Measurements from ENCODE around the gene ATP8A2. TPM values are rescaled to one million over a fixed set of nuclear protein-coding genes. Genes with fewer than 3 reads are reported as not detected.

The ATP8A2 gene
- total and polyA plus RNA-seq, 9 of the 15 experiments (the other 6 are each of a cell fraction or from before 2014, with no cell fraction given), result under 0.01 to 0.33 (median 0.06) TPM; not detected in 4

- H3K4me2 ChIP-seq (ENCODE audit: insufficient read depth, low read length), result no peak overlapping the region
- no peak for ATAC-seq
- in situ Hi-C loops (cut with MboI), result no loop called here
- intact Hi-C loops (cut with micrococcal nuclease), result no loop called here
- no peaks in the 10 kb centered on the region for H3K4me1 ChIP-seq (replicated peaks in 1 of 2; ENCODE audit: control insufficient read depth in 2 of 2, insufficient read depth in 2 of 2, low read length in 2 of 2)
- POLR2A ChIA-PET, result no interaction called here
- no peaks in the 10 kb centered on the region for H3K36me3 ChIP-seq (ENCODE audit: control insufficient read depth, insufficient read depth, low read length)
- H3K79me2 ChIP-seq (ENCODE audit: control insufficient read depth, insufficient read depth, low read length), result no peaks in the 10 kb centered on the region
- H4K20me1 ChIP-seq (replicated peaks; ENCODE audit: control insufficient read depth, insufficient read depth, low read length), result no peaks in the 10 kb centered on the region
- CTCF ChIA-PET (ENCODE audit: low intra/inter-chr PET ratio), result no interaction called here
- H3K4me3 ChIP-seq, result no peak overlapping the region
- H3K27ac ChIP-seq (ENCODE audit: extremely low read depth, low read depth, low read length), result no peak overlapping the region
- BruUV-seq (replicated peaks), result no TSS peak
- DNase-seq (ENCODE audit: extremely low read depth in 1 of 4, low spot score in 3 of 4), result no peak
- TF ChIP-seq ATF2 (CRISPR knock-in tag; IDR thresholded peaks at IDR 0.05) (no peak), MAFG (tag; conservative IDR thresholded peaks at IDR 0.05) (peak; percentile 70), MTF1 (CRISPR knock-in tag; IDR thresholded peaks at IDR 0.05; ENCODE audit: borderline replicate concordance) (no peak), ZNF316 (IDR thresholded peaks at IDR 0.05) (peak; percentile 75), ZC3H4 (CRISPR knock-in tag; IDR thresholded peaks at IDR 0.05; ENCODE audit: borderline replicate concordance) (no peak), MAFK (IDR thresholded peaks at IDR 0.05; ENCODE audit: low read length) (peak; percentile 75), E2F4 (CRISPR knock-in tag; IDR thresholded peaks at IDR 0.05; ENCODE audit: low read depth) (no peak), FOXJ2 (tag; IDR thresholded peaks at IDR 0.05) (no peak), MAFF (IDR thresholded peaks at IDR 0.05; ENCODE audit: low read length) (peak; percentile 80), C11orf30 (IDR thresholded peaks at IDR 0.05; ENCODE audit: low read depth) (peak; percentile 63; the same call in 1 of the 2 replicates)
- no peak for FAIRE-seq
- 0% methylated on average over 4 of the region's 4 CpGs for WGBS (ENCODE audit: insufficient coverage, low coverage, missing lambda C conversion rate)
- H2AFZ ChIP-seq (ENCODE audit: low read depth, low read length), result no peak overlapping the region
- H3K9ac ChIP-seq (ENCODE audit: insufficient read depth in 1 of 2, low read depth in 2 of 2, low read length in 2 of 2), result no peak overlapping the region
- H3K27me3 ChIP-seq (ENCODE audit: control insufficient read depth in 2 of 2, insufficient read depth in 2 of 2, low read length in 2 of 2), result peaks cover 0 to 10% of the 10 kb centered on the region in 2 experiments; a peak in 2 of 5 replicates
- no peaks in the 10 kb centered on the region for H3K9me1 ChIP-seq (ENCODE audit: control insufficient read depth, insufficient read depth, low read length)
- H3K9me3 ChIP-seq (replicated peaks; ENCODE audit: control insufficient read depth, insufficient read depth, low read depth, low read length), result no peaks in the 10 kb centered on the region
These were observed 74.5 kb downstream of the ATP8A2 start for GRCh38 chr13:25446261-25446660.

Measured in K562 (cell line).